CD4-positive, alpha-beta memory T cell (primary cell): Measurements from ENCODE around the gene UBC. TPM values are rescaled to one million over a fixed set of nuclear protein-coding genes. Genes with fewer than 3 reads are reported as not detected.

Source experiments
- CTCF ChIA-PET: fragments of 350-600 bp; sonication (Branson Sonifier 250); formaldehyde crosslinking; loops from one replicate; lab custom pipeline; 2021; ENCODE audit warnings: inconsistent platforms; ENCODE audit not compliant: partially characterized antibody; lab: Charles Lee
- POLR2A ChIA-PET: fragments of 350-600 bp; sonication (Branson Sonifier 250); formaldehyde crosslinking; loops from one replicate; lab custom pipeline; 2021; ENCODE audit not compliant: partially characterized antibody; lab: Charles Lee
- DNase-seq, 5 donors: peaks; one replicate each; pipeline versions ENCODE4 v3.0.0 to v3.0.0-alpha.2; 2020 to 2022; ENCODE audit warnings: mixed read lengths in 1 of 5
- H3K27ac ChIP-seq: one replicate; pipeline ENCODE4 v1.7.0; 2013; ENCODE audit warnings: low read depth, low read length
- H3K27me3 ChIP-seq: 2 replicates; pipeline ENCODE4 v1.7.0; 2013; ENCODE audit warnings: mild to moderate bottlenecking, low read length, moderate library complexity; ENCODE audit not compliant: insufficient read depth
- H3K36me3 ChIP-seq: 2 replicates; pipeline ENCODE4 v1.7.0; 2013; ENCODE audit warnings: mild to moderate bottlenecking, low read length, moderate library complexity; ENCODE audit not compliant: insufficient read depth
- H3K4me1 ChIP-seq: 2 replicates; pipeline ENCODE4 v1.7.0; 2013; ENCODE audit warnings: mild to moderate bottlenecking, low read length, moderate library complexity; ENCODE audit not compliant: insufficient read depth
- H3K4me3 ChIP-seq, 2 donors: one replicate each; pipeline ENCODE4 v1.7.0; 2013; ENCODE audit warnings: low read length in 2 of 2, mild to moderate bottlenecking in 1 of 2
- H3K9me3 ChIP-seq, 2 donors: one replicate each; pipeline ENCODE4 v1.7.0; 2013; ENCODE audit warnings: low read length in 2 of 2, control low read depth in 1 of 2; ENCODE audit not compliant: control insufficient read depth in 1 of 2
- H3K27ac Mint-ChIP-seq, 7 donors: one replicate each; pipeline ENCODE4 v1.8.0; 2020 to 2021; ENCODE audit warnings: mixed read lengths in 7 of 7, mild to moderate bottlenecking in 6 of 7, inconsistent platforms in 3 of 7, moderate library complexity in 3 of 7
- H3K27me3 Mint-ChIP-seq, 2 donors: one replicate each; pipeline ENCODE4 v1.8.0; 2020 to 2021; ENCODE audit warnings: mixed read lengths in 2 of 2
- H3K36me3 Mint-ChIP-seq, 2 donors: one replicate each; pipeline ENCODE4 v1.8.0; 2020 to 2021; ENCODE audit warnings: mixed read lengths in 2 of 2, inconsistent platforms in 1 of 2, mild to moderate bottlenecking in 1 of 2
- H3K4me1 Mint-ChIP-seq, 4 donors: one replicate each; pipeline ENCODE4 v1.8.0; 2020 to 2021; ENCODE audit warnings: mixed read lengths in 4 of 4, mild to moderate bottlenecking in 1 of 4
- H3K4me3 Mint-ChIP-seq, 8 donors: one replicate each; pipeline ENCODE4 v1.8.0; 2020 to 2021; ENCODE audit warnings: mixed read lengths in 8 of 8, mild to moderate bottlenecking in 7 of 8, moderate library complexity in 6 of 8, inconsistent platforms in 3 of 8
- H3K9me3 Mint-ChIP-seq, 8 donors: one replicate each; pipeline ENCODE4 v1.8.0; 2020 to 2021; ENCODE audit warnings: mixed read lengths in 8 of 8, mild to moderate bottlenecking in 5 of 8, inconsistent platforms in 3 of 8, moderate library complexity in 1 of 8
- intact Hi-C: fragments of 100-400 bp; cut with micrococcal nuclease; formaldehyde crosslinking; loops from one replicate; pipeline ENCODE4 v1.15.1; 2023
- polyA plus RNA-seq, 2 donors: library from polyadenylated mRNA; unstranded; fragments of 300-500 nt; fragmentation: Illumina TruSeq; gene quantifications; one replicate each; pipeline ENCODE4 v1.2.3, GENCODE V29; 2021
- total RNA-seq, 2 experiments: library from RNA; stranded (reverse); gene quantifications; one replicate each; pipeline ENCODE4 v1.2.3, GENCODE V29; 2021

The UBC gene
- total RNA-seq (100 to 1,000 TPM; 858 to 878 TPM), polyA plus RNA-seq (1,000 to 10,000 TPM in 1 of 2 donors, 100 to 1,000 TPM in 1; 853 to 1,668 TPM)

DNA sequence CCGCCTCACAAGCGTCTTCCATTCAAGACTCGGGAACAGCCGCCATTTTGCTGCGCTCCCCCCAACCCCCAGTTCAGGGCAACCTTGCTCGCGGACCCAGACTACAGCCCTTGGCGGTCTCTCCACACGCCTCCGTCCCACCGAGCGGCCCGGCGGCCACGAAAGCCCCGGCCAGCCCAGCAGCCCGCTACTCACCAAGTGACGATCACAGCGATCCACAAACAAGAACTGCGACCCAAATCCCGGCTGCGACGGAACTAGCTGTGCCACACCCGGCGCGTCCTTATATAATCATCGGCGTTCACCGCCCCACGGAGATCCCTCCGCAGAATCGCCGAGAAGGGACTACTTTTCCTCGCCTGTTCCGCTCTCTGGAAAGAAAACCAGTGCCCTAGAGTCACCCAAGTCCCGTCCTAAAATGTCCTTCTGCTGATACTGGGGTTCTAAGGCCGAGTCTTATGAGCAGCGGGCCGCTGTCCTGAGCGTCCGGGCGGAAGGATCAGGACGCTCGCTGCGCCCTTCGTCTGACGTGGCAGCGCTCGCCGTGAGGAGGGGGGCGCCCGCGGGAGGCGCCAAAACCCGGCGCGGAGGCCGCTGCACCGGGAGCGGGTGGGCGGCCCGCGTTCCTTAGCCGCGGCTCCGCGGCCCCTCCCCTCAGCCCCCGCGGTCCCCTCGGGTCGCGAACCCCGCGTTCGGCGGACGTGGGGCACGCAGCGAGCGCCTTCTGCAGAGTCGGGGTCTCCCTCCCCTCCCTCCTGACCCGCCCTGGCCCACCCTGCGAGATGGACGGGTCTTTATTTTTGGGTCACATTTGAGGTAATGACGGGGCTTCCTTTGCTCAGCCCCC, at the start of gene UBC:
TSS of gene UBC (minus strand) at position 259 of the 847 bp plus-strand sequence. CDS start 879 bp downstream, outside the sequence.
- intact Hi-C loops = loop anchor here (1.0 kb wide), 2 partner anchors 8 to 25 kb away; no protein-coding TSS in a partner anchor
- peak within 1 kb of the TSS; percentile 70 to 74 for H3K4me3 ChIP-seq
- Mint-ChIP-seq H3K4me3 (peak within 1 kb of the TSS; percentile 99 to 100 (median 100)), H3K36me3 (peaks cover 31 to 45% of the 10 kb centered on the region in 2 donors), H3K27me3 (peaks cover 2 to 9% of the 10 kb centered on the region in 2 donors), H3K4me1 (peaks cover 65 to 92% (median 77%) of the 10 kb centered on the region in 4 donors), H3K9me3 (peaks cover 0 to 14% (median 3%) of the 10 kb centered on the region in 8 donors), H3K27ac (peak within 1 kb of the TSS; percentile 100)
- H3K9me3 ChIP-seq = no peaks in the 10 kb centered on the region
- ChIA-PET POLR2A (interaction anchor here (0.6 to 12.7 kb wide), 11 partner anchors 8 to 150 kb away, joined by 3 to 836 read pairs (median 9); partner anchors contain the start of genes AACS, BRI3BP, DHX37 and SCARB1), CTCF (interaction anchor here (0.9 to 30.2 kb wide), 8 partner anchors 8 to 194 kb away, joined by 3 to 898 read pairs (median 5); no protein-coding TSS in a partner anchor)
- peak within 1 kb of the TSS; percentile 99 for H3K27ac ChIP-seq
- peak; percentile 91 to 95 (median 94) for DNase-seq
- no peaks in the 10 kb centered on the region for H3K27me3 ChIP-seq
- peaks cover 76% of the 10 kb centered on the region for H3K4me1 ChIP-seq
- H3K36me3 ChIP-seq = peaks cover 24% of the 10 kb centered on the region

- peaks cover 0 to 13% (median under 1%) of the 10 kb centered on the region in 4 donors for H3K4me1 Mint-ChIP-seq
- Histone ChIP-seq H3K4me1 (no peaks in the 10 kb centered on the region), H3K4me3 (no peak overlapping the region), H3K27ac (no peak overlapping the region), H3K36me3 (peaks cover 45% of the 10 kb centered on the region), H3K27me3 (no peaks in the 10 kb centered on the region), H3K9me3 (no peaks in the 10 kb centered on the region)
- POLR2A ChIA-PET = no interaction called here
- peaks cover 35 to 67% of the 10 kb centered on the region in 2 donors for H3K36me3 Mint-ChIP-seq
- no peak overlapping the region for H3K4me3 Mint-ChIP-seq
- intact Hi-C loops = no loop called here
- H3K27ac Mint-ChIP-seq = peak overlapping the region in 1 of 7 donors; percentile 65
- H3K9me3 Mint-ChIP-seq = peaks cover 0 to 3% (median 0%) of the 10 kb centered on the region in 8 donors
- CTCF ChIA-PET = no interaction called here
- DNase-seq = no peak
- no peaks in the 10 kb centered on the region for H3K27me3 Mint-ChIP-seq
These were observed 48.8 kb upstream of the UBC start for GRCh38 chr12:124963211-124963610.

- no peaks in the 10 kb centered on the region for H3K27me3 Mint-ChIP-seq
- H3K27ac Mint-ChIP-seq = no peak overlapping the region
- no peaks in the 10 kb centered on the region for H3K27me3 ChIP-seq
- H3K4me1 Mint-ChIP-seq = peaks cover 0 to 8% (median under 1%) of the 10 kb centered on the region in 4 donors
- H3K36me3 Mint-ChIP-seq = peaks cover 33 to 66% of the 10 kb centered on the region in 2 donors
- CTCF ChIA-PET = interaction anchor here (0.7 to 1.7 kb wide), 3 partner anchors 21 to 55 kb away, joined by 3 to 5 read pairs (median 3); no protein-coding TSS in a partner anchor
- H3K4me3 ChIP-seq = no peak overlapping the region
- no peaks in the 10 kb centered on the region for H3K9me3 ChIP-seq
- intact Hi-C loops = no loop called here
- no peaks in the 10 kb centered on the region for H3K4me1 ChIP-seq
- H3K36me3 ChIP-seq = peaks cover 45% of the 10 kb centered on the region
- H3K4me3 Mint-ChIP-seq = no peak overlapping the region
- DNase-seq = no peak
- H3K9me3 Mint-ChIP-seq = peaks cover 0 to 3% (median 0%) of the 10 kb centered on the region in 8 donors
- H3K27ac ChIP-seq = no peak overlapping the region
- POLR2A ChIA-PET = no interaction called here
These were observed 46.6 kb upstream of the UBC start for GRCh38 chr12:124961055-124961454.

DNA sequence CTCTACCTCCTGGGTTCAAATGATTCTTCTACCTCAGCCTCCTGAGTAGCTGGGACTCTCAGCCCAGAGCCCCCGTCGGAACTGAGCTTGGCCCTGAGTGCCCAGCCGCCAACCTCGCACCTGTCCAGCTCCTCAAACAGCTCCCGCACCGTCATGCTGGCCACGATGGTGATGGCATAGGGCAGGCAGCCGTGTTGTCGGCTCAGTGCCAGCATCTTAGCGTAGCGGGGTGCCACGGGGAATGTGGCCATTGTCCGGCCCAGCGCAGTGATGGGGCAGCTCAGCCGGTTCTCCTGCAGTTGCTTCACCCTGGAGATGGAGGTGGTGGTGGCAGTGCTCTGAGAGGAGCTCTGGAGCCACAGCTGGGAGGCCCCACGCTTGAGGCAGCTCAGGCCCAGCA, 42.1 kb upstream of the UBC start:
- Mint-ChIP-seq H3K4me3 (no peak overlapping the region), H3K36me3 (peaks cover 21 to 55% of the 10 kb centered on the region in 2 donors), H3K27ac (peak overlapping the region in 1 of 7 donors; percentile 41), H3K27me3 (no peaks in the 10 kb centered on the region), H3K9me3 (no peaks in the 10 kb centered on the region), H3K4me1 (peaks cover 0 to 4% (median 0%) of the 10 kb centered on the region in 4 donors)
- no peaks in the 10 kb centered on the region for H3K9me3 ChIP-seq
- H3K36me3 ChIP-seq = peaks cover 39% of the 10 kb centered on the region
- no peak for DNase-seq
- intact Hi-C loops = no loop called here
- H3K27me3 ChIP-seq = no peaks in the 10 kb centered on the region
- H3K4me3 ChIP-seq = no peak overlapping the region
- H3K4me1 ChIP-seq = no peaks in the 10 kb centered on the region
- POLR2A ChIA-PET = interaction anchor here (1.3 kb wide), 1 partner anchor 50 kb away, joined by 3 read pairs; no protein-coding TSS in a partner anchor
- no peak overlapping the region for H3K27ac ChIP-seq
- CTCF ChIA-PET = interaction anchor here (1.0 kb wide), 1 partner anchor 16 kb away, joined by 7 read pairs; no protein-coding TSS in a partner anchor

DNA sequence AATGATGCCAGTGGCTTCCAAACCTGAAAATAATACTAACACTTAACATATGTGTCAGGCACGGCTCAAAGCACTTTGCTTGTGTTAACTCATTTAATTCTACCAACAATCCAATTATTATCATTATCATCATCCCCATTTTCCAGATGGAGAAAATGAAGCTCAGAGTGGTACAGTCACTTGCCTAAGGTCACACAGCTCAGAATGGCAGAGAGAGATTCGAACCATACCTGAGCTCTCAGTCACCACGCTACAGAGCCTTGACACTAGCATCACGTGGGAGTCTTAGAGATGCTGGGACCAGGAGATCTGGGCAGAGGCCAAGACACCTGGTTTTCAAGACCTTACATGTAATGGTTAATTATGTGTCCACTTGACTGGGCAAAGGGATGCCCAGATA, 40.3 kb upstream of the UBC start:
- H3K4me3 Mint-ChIP-seq = no peak overlapping the region
- no peaks in the 10 kb centered on the region for H3K27me3 Mint-ChIP-seq
- intact Hi-C loops = no loop called here
- CTCF ChIA-PET = interaction anchor here (0.9 to 1.4 kb wide), 3 partner anchors 14 to 50 kb away, joined by 3 to 6 read pairs (median 4); no protein-coding TSS in a partner anchor
- H3K4me3 ChIP-seq = no peak overlapping the region
- no peaks in the 10 kb centered on the region for H3K27me3 ChIP-seq
- POLR2A ChIA-PET = interaction anchor here (0.8 to 1.7 kb wide), 2 partner anchors 14 to 37 kb away, joined by 3 to 6 read pairs; no protein-coding TSS in a partner anchor
- no peaks in the 10 kb centered on the region for H3K9me3 Mint-ChIP-seq
- H3K27ac Mint-ChIP-seq = no peak overlapping the region
- peaks cover 28 to 56% of the 10 kb centered on the region in 2 donors for H3K36me3 Mint-ChIP-seq
- H3K27ac ChIP-seq = no peak overlapping the region
- H3K9me3 ChIP-seq = no peaks in the 10 kb centered on the region
- peaks cover 35% of the 10 kb centered on the region for H3K36me3 ChIP-seq
- DNase-seq = no peak
- no peaks in the 10 kb centered on the region for H3K4me1 ChIP-seq
- no peaks in the 10 kb centered on the region for H3K4me1 Mint-ChIP-seq

- Histone ChIP-seq H3K36me3 (peaks cover 34% of the 10 kb centered on the region), H3K4me3 (no peak overlapping the region), H3K27ac (no peak overlapping the region), H3K9me3 (no peaks in the 10 kb centered on the region), H3K27me3 (no peaks in the 10 kb centered on the region), H3K4me1 (no peaks in the 10 kb centered on the region)
- ChIA-PET POLR2A (interaction anchor here (0.5 to 1.7 kb wide), 3 partner anchors 8 to 36 kb away, joined by 3 to 6 read pairs (median 3); no protein-coding TSS in a partner anchor), CTCF (no interaction called here)
- H3K27ac Mint-ChIP-seq = no peak overlapping the region
- no peaks in the 10 kb centered on the region for H3K4me1 Mint-ChIP-seq
- intact Hi-C loops = no loop called here
- H3K9me3 Mint-ChIP-seq = no peaks in the 10 kb centered on the region
- H3K4me3 Mint-ChIP-seq = no peak overlapping the region
- no peak for DNase-seq
- peaks cover 27 to 56% of the 10 kb centered on the region in 2 donors for H3K36me3 Mint-ChIP-seq
- H3K27me3 Mint-ChIP-seq = no peaks in the 10 kb centered on the region
These were observed 39.4 kb upstream of the UBC start for GRCh38 chr12:124953689-124954405.
